SU-DHL-6 (cell line): ENCODE data around the gene SREBF1.

ENCODE experiments used
- CTCF ChIP-seq: fragments of 200-600 bp; sonication (generic); IDR thresholded peaks from one replicate; pipeline ENCODE4 v1.5.1; 2017; ENCODE audit warnings: antibody characterized with exemption, mild to moderate bottlenecking, low read length, moderate library complexity; ENCODE audit not compliant: insufficient read depth, poor library complexity, severe bottlenecking
- EZH2phosphoT487 ChIP-seq: fragments of 200-600 bp; sonication (generic), shearing (Covaris generic); conservative IDR thresholded peaks from 2 replicates; pipeline ENCODE4 v1.6.1; 2018; ENCODE audit warnings: mild to moderate bottlenecking, antibody characterized with exemption, low read length, moderate library complexity, mixed read lengths

GRCh38 chr17:17770632-17771044, 66.1 kb downstream of the SREBF1 start:
- no peak for TF ChIP-seq CTCF
- TF ChIP-seq EZH2phosphoT487: no peak
